ENCODE measurements around the gene C20orf96.

DNA sequence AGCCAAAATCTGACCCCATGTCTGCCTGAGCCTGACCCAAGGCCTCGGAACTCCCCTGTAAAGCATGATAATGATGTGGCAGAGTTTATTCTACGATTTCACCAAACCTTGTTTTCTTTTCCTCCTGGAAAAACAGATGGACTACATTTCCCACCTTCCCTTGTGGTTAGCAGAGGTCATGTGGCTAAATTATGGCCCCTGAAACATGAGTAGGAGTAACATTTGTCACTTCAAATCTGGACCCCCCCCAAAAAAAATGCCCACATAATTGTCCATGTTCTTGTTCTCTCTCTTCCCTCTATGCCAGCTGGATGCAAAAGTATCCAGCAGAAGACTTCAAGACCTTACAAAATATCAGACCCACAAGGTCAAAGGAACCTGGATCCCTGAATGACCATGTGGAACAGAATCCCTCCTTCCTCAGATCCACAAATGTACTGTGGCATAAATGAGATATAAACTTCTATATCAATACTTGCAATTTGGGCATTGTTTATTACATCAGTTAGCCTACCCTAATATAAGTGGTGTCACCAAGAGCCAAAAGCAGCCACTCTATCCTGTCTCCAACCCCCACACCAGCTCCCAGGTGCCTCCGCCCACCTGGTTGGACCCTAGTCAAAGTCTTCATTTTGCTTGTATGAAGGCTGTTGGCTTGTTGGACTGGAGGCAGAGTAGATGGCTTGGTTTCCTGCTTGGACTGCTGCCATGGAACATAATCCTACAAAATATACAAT lies 1.4 kb downstream of the C20orf96 start:
- TF ChIP-seq, protein P1, sequence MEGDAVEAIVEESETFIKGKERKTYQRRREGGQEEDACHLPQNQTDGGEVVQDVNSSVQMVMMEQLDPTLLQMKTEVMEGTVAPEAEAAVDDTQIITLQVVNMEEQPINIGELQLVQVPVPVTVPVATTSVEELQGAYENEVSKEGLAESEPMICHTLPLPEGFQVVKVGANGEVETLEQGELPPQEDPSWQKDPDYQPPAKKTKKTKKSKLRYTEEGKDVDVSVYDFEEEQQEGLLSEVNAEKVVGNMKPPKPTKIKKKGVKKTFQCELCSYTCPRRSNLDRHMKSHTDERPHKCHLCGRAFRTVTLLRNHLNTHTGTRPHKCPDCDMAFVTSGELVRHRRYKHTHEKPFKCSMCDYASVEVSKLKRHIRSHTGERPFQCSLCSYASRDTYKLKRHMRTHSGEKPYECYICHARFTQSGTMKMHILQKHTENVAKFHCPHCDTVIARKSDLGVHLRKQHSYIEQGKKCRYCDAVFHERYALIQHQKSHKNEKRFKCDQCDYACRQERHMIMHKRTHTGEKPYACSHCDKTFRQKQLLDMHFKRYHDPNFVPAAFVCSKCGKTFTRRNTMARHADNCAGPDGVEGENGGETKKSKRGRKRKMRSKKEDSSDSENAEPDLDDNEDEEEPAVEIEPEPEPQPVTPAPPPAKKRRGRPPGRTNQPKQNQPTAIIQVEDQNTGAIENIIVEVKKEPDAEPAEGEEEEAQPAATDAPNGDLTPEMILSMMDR (IDR thresholded peaks at IDR 0.05; ENCODE audit: low read depth, low read length, missing input control): no peak
- no peak for TF ChIP-seq GABPA (IDR thresholded peaks at IDR 0.05 in 1 of 2, conservative IDR thresholded peaks at IDR 0.05 in 1 of 2)
- no peak for TF ChIP-seq RXRA (IDR thresholded peaks at IDR 0.05)
- no peak for TF ChIP-seq HNF4G (IDR thresholded peaks at IDR 0.05)
- TF ChIP-seq YY1 (IDR thresholded peaks at IDR 0.05): no peak
- no peak for TF ChIP-seq TAF1 (conservative IDR thresholded peaks at IDR 0.05)
- no peak for TF ChIP-seq SP1 (IDR thresholded peaks at IDR 0.05)
- TF ChIP-seq JUND (IDR thresholded peaks at IDR 0.05): no peak
- TF ChIP-seq, protein P2, sequence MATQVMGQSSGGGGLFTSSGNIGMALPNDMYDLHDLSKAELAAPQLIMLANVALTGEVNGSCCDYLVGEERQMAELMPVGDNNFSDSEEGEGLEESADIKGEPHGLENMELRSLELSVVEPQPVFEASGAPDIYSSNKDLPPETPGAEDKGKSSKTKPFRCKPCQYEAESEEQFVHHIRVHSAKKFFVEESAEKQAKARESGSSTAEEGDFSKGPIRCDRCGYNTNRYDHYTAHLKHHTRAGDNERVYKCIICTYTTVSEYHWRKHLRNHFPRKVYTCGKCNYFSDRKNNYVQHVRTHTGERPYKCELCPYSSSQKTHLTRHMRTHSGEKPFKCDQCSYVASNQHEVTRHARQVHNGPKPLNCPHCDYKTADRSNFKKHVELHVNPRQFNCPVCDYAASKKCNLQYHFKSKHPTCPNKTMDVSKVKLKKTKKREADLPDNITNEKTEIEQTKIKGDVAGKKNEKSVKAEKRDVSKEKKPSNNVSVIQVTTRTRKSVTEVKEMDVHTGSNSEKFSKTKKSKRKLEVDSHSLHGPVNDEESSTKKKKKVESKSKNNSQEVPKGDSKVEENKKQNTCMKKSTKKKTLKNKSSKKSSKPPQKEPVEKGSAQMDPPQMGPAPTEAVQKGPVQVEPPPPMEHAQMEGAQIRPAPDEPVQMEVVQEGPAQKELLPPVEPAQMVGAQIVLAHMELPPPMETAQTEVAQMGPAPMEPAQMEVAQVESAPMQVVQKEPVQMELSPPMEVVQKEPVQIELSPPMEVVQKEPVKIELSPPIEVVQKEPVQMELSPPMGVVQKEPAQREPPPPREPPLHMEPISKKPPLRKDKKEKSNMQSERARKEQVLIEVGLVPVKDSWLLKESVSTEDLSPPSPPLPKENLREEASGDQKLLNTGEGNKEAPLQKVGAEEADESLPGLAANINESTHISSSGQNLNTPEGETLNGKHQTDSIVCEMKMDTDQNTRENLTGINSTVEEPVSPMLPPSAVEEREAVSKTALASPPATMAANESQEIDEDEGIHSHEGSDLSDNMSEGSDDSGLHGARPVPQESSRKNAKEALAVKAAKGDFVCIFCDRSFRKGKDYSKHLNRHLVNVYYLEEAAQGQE (IDR thresholded peaks at IDR 0.05): no peak
- TF ChIP-seq FOXA1 (IDR thresholded peaks at IDR 0.05): no peak
- TF ChIP-seq, protein P3, sequence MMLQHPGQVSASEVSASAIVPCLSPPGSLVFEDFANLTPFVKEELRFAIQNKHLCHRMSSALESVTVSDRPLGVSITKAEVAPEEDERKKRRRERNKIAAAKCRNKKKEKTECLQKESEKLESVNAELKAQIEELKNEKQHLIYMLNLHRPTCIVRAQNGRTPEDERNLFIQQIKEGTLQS (IDR thresholded peaks at IDR 0.05): no peak
- TF ChIP-seq, protein P4, sequence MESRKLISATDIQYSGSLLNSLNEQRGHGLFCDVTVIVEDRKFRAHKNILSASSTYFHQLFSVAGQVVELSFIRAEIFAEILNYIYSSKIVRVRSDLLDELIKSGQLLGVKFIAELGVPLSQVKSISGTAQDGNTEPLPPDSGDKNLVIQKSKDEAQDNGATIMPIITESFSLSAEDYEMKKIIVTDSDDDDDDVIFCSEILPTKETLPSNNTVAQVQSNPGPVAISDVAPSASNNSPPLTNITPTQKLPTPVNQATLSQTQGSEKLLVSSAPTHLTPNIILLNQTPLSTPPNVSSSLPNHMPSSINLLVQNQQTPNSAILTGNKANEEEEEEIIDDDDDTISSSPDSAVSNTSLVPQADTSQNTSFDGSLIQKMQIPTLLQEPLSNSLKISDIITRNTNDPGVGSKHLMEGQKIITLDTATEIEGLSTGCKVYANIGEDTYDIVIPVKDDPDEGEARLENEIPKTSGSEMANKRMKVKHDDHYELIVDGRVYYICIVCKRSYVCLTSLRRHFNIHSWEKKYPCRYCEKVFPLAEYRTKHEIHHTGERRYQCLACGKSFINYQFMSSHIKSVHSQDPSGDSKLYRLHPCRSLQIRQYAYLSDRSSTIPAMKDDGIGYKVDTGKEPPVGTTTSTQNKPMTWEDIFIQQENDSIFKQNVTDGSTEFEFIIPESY (IDR thresholded peaks at IDR 0.05): no peak
- TF ChIP-seq RAD21 (IDR thresholded peaks at IDR 0.05): no peak
